ENCODE measurements around the gene NAV2.

Gene NAV2

DNA sequence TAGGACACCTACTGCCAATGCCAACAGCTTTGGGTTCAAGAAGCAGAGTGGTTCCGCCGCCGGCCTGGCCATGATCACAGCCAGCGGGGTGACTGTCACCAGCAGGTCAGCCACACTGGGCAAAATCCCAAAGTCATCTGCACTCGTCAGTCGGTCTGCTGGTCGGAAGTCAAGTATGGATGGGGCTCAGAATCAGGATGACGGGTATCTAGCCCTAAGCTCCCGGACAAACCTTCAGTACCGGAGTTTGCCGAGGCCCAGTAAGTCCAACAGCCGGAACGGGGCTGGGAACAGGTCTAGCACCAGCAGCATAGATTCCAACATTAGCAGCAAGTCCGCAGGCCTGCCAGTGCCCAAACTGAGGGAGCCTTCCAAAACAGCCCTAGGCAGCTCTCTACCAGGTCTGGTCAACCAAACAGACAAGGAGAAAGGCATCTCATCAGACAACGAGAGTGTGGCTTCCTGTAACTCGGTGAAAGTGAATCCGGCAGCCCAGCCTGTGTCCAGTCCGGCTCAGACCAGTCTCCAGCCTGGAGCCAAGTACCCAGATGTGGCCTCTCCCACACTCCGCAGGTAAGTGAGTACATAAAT is 332.6 kb downstream of the NAV2 start:
- WGBS: 95% methylated on average over 19 of the region's 19 CpGs
- Histone ChIP-seq H3K9ac (ENCODE audit: low read depth, low read length) (no peak overlapping the region), H3K4me3 (ENCODE audit: low read length) (no peak overlapping the region), H3K27me3 (ENCODE audit: insufficient read depth, low read length) (no peaks in the 10 kb centered on the region), H3K27ac (ENCODE audit: low read depth, low read length) (no peak overlapping the region), H3K4me1 (ENCODE audit: insufficient read depth, low read length) (peaks cover 35% of the 10 kb centered on the region), H3K9me3 (ENCODE audit: insufficient read depth, low read depth, low read length) (no peaks in the 10 kb centered on the region), H3K36me3 (ENCODE audit: insufficient read depth, low read length) (peaks cover 80% of the 10 kb centered on the region)

DNA sequence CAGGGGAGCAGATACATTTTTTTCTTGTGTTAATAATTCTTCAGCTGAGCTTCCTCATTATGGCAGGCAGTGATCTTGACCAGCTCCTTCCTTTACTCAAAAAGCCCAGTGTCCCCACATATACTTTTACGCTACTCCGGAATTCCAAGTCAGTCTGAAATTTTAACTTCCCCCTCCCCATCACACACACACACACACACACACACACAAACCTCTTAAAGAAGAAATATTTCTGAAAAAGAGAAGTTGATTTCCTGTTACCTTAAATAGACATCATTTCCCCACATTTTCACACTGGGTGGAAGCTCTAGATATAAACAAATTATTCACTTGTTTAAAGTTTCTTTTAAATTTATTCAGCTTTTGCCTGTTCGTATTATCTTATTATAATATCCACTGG is 333.8 kb downstream of the NAV2 start:
- WGBS: 95% methylated on average over 3 of the region's 3 CpGs
- H3K27me3 ChIP-seq (ENCODE audit: insufficient read depth, low read length): no peaks in the 10 kb centered on the region
- H3K9me3 ChIP-seq (ENCODE audit: insufficient read depth, low read depth, low read length): no peaks in the 10 kb centered on the region
- H3K9ac ChIP-seq (ENCODE audit: low read depth, low read length): no peak overlapping the region
- peaks cover 79% of the 10 kb centered on the region for H3K36me3 ChIP-seq (ENCODE audit: insufficient read depth, low read length)
- H3K4me3 ChIP-seq (ENCODE audit: low read length): no peak overlapping the region
- H3K27ac ChIP-seq (ENCODE audit: low read depth, low read length): no peak overlapping the region
- peaks cover 42% of the 10 kb centered on the region for H3K4me1 ChIP-seq (ENCODE audit: insufficient read depth, low read length)

DNA sequence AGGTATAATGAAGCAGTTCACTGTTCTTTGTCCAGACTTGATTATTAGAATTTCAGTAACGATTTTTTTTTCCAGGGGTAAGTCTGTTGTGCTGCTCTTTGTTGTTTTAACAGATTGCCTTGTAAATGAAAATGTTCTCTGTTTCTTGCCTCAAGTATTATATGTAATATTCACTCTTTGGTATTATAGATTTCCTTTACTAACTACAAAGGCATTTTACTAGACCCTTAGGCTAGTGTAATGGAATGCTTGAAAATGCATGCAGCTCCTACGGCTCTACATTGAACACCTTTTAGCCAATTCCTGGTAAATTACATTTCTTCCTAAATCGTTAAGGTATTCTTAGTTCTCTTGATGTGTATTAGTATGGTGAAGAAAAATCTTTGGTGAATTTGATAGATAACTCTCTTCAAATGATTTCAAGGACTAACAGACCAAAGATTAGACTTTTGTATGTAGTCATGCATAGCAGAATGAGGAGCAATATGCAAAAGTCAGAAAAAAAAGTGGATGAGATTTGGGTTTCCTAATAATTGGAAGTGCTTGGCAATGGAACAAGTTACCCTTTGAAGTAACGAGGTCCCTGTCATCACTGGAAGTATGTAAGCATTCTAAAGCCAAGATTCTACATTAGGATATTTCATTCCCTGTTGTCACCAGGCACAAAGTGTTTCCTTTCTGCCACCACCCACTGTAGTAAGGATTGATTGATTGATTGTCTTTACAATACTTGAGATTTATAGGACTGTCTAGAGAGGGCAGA is 334.6 kb downstream of the NAV2 start:
- H3K9ac ChIP-seq (ENCODE audit: low read depth, low read length): no peak overlapping the region
- no peaks in the 10 kb centered on the region for H3K9me3 ChIP-seq (ENCODE audit: insufficient read depth, low read depth, low read length)
- H3K36me3 ChIP-seq (ENCODE audit: insufficient read depth, low read length): peaks cover 84% of the 10 kb centered on the region
- no peak overlapping the region for H3K27ac ChIP-seq (ENCODE audit: low read depth, low read length)
- 99% methylated on average over 4 of the region's 4 CpGs for WGBS
- no peak overlapping the region for H3K4me3 ChIP-seq (ENCODE audit: low read length)
- no peaks in the 10 kb centered on the region for H3K27me3 ChIP-seq (ENCODE audit: insufficient read depth, low read length)
- peaks cover 35% of the 10 kb centered on the region for H3K4me1 ChIP-seq (ENCODE audit: insufficient read depth, low read length)

DNA sequence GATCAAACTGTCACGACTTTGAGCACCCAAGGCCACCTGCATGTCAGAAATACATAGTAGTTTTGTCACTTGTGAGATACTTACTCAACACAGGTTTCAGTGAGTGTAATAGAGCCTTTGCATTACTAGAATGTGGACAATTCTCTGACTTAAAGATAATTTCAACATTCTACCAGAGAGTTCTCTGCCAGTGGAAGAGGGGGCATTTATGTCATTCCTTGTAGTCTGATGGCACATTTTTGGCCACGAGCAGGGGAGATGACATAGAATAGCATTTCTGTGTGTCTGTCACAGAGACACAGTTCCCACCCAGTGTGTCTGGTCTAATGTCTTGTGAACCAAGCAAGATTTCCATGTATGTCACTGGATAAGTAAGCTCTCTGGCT is 335.1 kb downstream of the NAV2 start:
- H3K36me3 ChIP-seq (ENCODE audit: insufficient read depth, low read length): peaks cover 90% of the 10 kb centered on the region
- peaks cover 29% of the 10 kb centered on the region for H3K4me1 ChIP-seq (ENCODE audit: insufficient read depth, low read length)
- H3K9me3 ChIP-seq (ENCODE audit: insufficient read depth, low read depth, low read length): no peaks in the 10 kb centered on the region
- 91% methylated on average over 2 of the region's 2 CpGs for WGBS
- H3K27me3 ChIP-seq (ENCODE audit: insufficient read depth, low read length): no peaks in the 10 kb centered on the region
- H3K9ac ChIP-seq (ENCODE audit: low read depth, low read length): no peak overlapping the region
- no peak overlapping the region for H3K4me3 ChIP-seq (ENCODE audit: low read length)
- no peak overlapping the region for H3K27ac ChIP-seq (ENCODE audit: low read depth, low read length)

DNA sequence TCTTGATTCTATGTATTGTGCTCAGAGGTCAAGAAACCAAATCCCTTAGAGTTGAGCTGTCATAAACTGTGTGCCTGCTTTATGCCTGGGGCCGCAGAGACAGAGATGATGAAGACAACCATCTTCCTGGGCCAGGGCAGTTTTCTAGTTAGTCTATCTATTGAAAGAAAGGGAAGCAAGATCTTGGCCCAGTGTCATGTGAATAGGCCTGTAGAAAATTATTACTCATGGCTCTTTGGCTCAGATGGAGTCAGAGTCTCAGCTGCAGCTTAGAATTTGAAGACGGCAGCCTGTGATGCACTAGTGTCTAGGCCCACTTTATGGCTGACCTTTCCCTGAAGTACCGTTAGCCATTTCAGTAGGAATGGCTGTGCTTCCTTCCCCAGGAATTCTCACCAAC is 335.6 kb downstream of the NAV2 start:
- H3K9me3 ChIP-seq (ENCODE audit: insufficient read depth, low read depth, low read length): no peaks in the 10 kb centered on the region
- H3K9ac ChIP-seq (ENCODE audit: low read depth, low read length): no peak overlapping the region
- H3K27me3 ChIP-seq (ENCODE audit: insufficient read depth, low read length): no peaks in the 10 kb centered on the region
- no peak overlapping the region for H3K4me3 ChIP-seq (ENCODE audit: low read length)
- H3K27ac ChIP-seq (ENCODE audit: low read depth, low read length): no peak overlapping the region
- WGBS: 97% methylated on average over 3 of the region's 3 CpGs
- peaks cover 24% of the 10 kb centered on the region for H3K4me1 ChIP-seq (ENCODE audit: insufficient read depth, low read length)
- peaks cover 93% of the 10 kb centered on the region for H3K36me3 ChIP-seq (ENCODE audit: insufficient read depth, low read length)

DNA sequence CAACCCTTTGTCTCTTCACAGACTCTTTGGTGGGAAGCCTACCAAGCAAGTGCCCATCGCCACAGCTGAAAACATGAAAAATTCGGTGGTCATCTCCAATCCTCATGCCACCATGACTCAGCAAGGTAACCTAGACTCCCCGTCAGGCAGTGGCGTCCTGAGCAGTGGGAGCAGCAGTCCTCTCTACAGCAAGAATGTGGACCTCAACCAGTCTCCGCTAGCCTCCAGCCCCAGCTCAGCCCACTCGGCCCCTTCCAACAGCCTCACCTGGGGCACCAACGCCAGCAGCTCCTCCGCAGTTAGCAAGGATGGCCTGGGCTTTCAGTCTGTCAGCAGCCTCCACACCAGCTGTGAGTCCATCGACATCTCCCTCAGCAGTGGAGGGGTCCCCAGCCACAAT is 336.1 kb downstream of the NAV2 start:
- 95% methylated on average over 9 of the region's 9 CpGs for WGBS
- peaks cover 96% of the 10 kb centered on the region for H3K36me3 ChIP-seq (ENCODE audit: insufficient read depth, low read length)
- no peak overlapping the region for H3K27ac ChIP-seq (ENCODE audit: low read depth, low read length)
- H3K4me3 ChIP-seq (ENCODE audit: low read length): no peak overlapping the region
- H3K4me1 ChIP-seq (ENCODE audit: insufficient read depth, low read length): peaks cover 23% of the 10 kb centered on the region
- no peak overlapping the region for H3K9ac ChIP-seq (ENCODE audit: low read depth, low read length)
- H3K9me3 ChIP-seq (ENCODE audit: insufficient read depth, low read depth, low read length): no peaks in the 10 kb centered on the region
- no peaks in the 10 kb centered on the region for H3K27me3 ChIP-seq (ENCODE audit: insufficient read depth, low read length)

DNA sequence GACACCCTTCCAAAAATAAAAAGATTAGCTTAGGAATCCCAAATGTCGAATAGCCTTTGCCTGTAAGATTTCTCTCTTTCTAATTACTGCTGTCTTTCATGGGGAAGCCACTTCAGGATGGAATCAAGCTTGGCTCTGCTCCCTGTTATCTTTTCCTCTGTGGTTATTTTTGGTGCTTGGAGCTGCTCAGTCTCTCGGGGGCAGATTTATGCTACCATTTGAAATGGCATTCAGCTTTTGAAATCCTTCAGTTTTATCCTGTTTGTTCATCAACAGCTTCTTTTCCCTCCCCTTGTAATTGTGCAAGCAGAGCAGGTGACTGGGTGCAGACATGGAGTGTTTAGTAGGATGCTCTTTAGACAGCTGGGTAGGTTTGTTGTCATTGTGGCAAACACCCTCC is 336.6 kb downstream of the NAV2 start:
- Histone ChIP-seq H3K9ac (ENCODE audit: low read depth, low read length) (no peak overlapping the region), H3K4me3 (ENCODE audit: low read length) (no peak overlapping the region), H3K4me1 (ENCODE audit: insufficient read depth, low read length) (peaks cover 23% of the 10 kb centered on the region), H3K27me3 (ENCODE audit: insufficient read depth, low read length) (no peaks in the 10 kb centered on the region), H3K36me3 (ENCODE audit: insufficient read depth, low read length) (peaks cover 96% of the 10 kb centered on the region), H3K9me3 (ENCODE audit: insufficient read depth, low read depth, low read length) (no peaks in the 10 kb centered on the region), H3K27ac (ENCODE audit: low read depth, low read length) (no peak overlapping the region)
- 93% methylated on average over 2 of the region's 2 CpGs for WGBS

DNA sequence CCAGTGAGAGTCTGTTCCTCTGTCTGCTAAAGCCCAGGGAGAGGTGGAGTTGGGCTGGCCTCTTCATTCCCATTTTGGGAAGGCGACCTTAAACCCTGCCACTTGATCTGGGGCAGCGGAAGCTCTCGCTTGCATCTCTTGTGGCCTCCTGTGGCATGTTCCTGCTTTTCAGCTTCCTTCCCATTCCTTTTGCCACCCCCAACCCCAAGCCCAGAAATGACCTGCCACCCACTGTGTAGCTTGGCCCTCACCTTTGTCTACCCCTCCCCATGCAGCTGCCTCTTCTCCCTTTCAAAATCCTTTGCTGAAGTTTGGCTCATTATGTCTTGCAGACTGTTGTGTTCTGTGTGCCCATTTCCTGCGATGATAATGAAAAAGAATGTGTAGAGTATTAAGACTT is 337.4 kb downstream of the NAV2 start:
- Histone ChIP-seq H3K27ac (ENCODE audit: low read depth, low read length) (peak overlapping the region; percentile 24; the same call in 1 of the 2 replicates), H3K36me3 (ENCODE audit: insufficient read depth, low read length) (peaks cover 96% of the 10 kb centered on the region), H3K4me3 (ENCODE audit: low read length) (no peak overlapping the region), H3K9me3 (ENCODE audit: insufficient read depth, low read depth, low read length) (no peaks in the 10 kb centered on the region), H3K27me3 (ENCODE audit: insufficient read depth, low read length) (no peaks in the 10 kb centered on the region), H3K9ac (ENCODE audit: low read depth, low read length) (0 out of 2 replicates have a peak overlapping the region, but pooled peaks have one; percentile 22), H3K4me1 (ENCODE audit: insufficient read depth, low read length) (peaks cover 23% of the 10 kb centered on the region)
- 85% methylated on average over 4 of the region's 4 CpGs for WGBS

DNA sequence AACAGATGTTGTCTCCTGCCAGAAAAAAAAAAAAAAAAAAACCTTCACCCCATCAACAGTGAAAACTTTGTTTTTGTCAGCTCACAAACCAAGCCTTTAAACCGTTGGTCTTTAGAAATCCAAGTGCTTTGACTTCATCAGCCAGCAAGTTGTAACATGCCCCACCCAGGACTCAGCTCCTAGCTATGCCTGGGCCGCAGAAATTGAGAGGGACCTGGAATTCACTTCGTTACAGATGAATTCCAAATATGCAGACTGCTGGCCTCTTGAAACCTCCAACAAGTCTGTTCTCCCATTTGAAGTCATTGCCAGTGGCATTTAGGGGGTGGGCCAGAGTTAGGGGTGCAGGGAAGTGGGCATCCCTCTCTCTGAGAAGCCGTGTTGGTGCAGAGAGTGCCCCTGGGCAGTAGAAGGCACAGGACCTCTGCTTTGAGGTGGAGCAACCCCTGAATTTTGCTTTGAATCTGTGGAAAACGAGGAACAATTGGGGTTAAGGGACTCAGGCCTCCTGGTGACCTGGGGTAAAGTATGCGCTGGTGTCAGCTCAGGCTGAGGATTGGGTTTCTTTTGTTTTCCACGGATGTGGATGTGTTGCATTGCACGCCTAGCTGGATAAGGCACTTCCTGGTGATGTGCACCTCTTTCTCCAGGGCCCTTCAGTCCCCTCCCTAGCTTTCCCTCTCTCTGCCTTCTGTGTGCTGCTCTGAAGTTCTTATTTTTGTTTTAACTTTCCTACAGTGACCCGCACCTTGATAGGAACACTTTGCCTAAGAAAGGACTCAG is 338.1 kb downstream of the NAV2 start:
- H3K9me3 ChIP-seq (ENCODE audit: insufficient read depth, low read depth, low read length): no peaks in the 10 kb centered on the region
- H3K9ac ChIP-seq (ENCODE audit: low read depth, low read length): peak overlapping the region; percentile 22; the same call in 1 of the 2 replicates
- 0 out of 2 replicates have a peak overlapping the region, but pooled peaks have one; percentile 7 for H3K4me3 ChIP-seq (ENCODE audit: low read length)
- 67% methylated on average over 9 of the region's 9 CpGs for WGBS
- peaks cover 96% of the 10 kb centered on the region for H3K36me3 ChIP-seq (ENCODE audit: insufficient read depth, low read length)
- peaks cover 23% of the 10 kb centered on the region for H3K4me1 ChIP-seq (ENCODE audit: insufficient read depth, low read length)
- H3K27ac ChIP-seq (ENCODE audit: low read depth, low read length): peak overlapping the region; percentile 73
- H3K27me3 ChIP-seq (ENCODE audit: insufficient read depth, low read length): no peaks in the 10 kb centered on the region

DNA sequence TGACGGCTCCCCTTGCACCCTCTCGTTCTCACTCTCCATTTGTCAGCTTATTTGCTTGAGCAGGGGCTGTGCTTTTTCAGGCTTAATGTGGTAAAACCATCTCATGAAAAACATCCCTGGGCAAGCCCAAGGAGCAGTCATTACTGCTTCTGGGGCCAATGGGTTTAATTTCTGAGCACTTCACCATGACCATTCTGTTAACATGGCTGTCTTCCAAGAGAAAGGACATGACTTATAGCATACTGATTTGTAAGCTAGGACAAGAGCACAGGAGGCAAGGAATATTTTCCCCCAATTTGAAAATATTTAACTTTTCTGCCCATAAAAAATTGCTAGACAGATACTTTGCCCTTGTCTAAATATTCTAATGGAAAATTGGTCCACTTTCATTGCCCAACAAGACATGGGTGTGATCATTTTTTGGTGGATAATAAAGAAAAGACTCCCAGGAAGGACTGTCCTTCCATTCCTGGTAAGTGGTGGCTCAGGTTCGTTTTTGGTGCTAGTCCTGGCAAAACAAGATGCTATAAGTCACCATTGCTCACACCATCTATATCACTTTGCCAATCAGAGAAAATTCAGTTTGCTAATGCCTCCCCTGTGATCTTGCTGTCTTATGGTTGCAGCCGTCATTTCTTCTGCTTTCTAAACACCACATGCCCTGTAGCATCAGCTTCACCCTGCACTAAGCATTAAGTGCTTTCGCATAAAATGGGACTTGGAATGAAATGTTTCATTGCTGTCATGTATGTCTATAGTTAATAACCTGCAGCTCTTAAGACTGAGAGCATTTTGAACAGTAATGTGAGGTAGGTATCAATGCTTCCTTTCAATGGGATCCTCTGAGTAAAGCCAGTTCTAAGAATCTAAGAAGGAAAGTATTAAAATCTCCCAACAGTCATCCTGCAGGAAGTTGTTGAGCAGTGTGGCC is 339.1 kb downstream of the NAV2 start:
- no peaks in the 10 kb centered on the region for H3K9me3 ChIP-seq (ENCODE audit: insufficient read depth, low read depth, low read length)
- no peak overlapping the region for H3K4me3 ChIP-seq (ENCODE audit: low read length)
- no peaks in the 10 kb centered on the region for H3K27me3 ChIP-seq (ENCODE audit: insufficient read depth, low read length)
- peaks cover 97% of the 10 kb centered on the region for H3K36me3 ChIP-seq (ENCODE audit: insufficient read depth, low read length)
- H3K9ac ChIP-seq (ENCODE audit: low read depth, low read length): no peak overlapping the region
- peak overlapping the region; percentile 73; the same call in 1 of the 2 replicates for H3K27ac ChIP-seq (ENCODE audit: low read depth, low read length)
- WGBS: 91% methylated on average over 5 of the region's 5 CpGs
- peaks cover 23% of the 10 kb centered on the region for H3K4me1 ChIP-seq (ENCODE audit: insufficient read depth, low read length)
